Small intestine (tissue), 7 donors: Measurements from ENCODE around the gene ABCA1. TPM values are rescaled to one million over a fixed set of nuclear protein-coding genes. Genes with fewer than 3 reads are reported as not detected.

Experiments
- DNase-seq, 2 donors: peaks; one replicate each; pipeline versions ENCODE4 v3.0.0 to v3.0.0-alpha.2; 2013
- FAIRE-seq: peaks from 2 replicates; lab custom pipeline; 2012; peaks lifted over from hg19 to GRCh38; lab: Jason Lieb, UNC
- H3K27ac ChIP-seq, 3 donors: one replicate each; pipeline ENCODE4 v1.5.1; 2013; ENCODE audit warnings: low read length in 2 of 3, mild to moderate bottlenecking in 2 of 3, control low read depth in 1 of 3, inconsistent platforms in 1 of 3, low read depth in 1 of 3, moderate library complexity in 1 of 3
- H3K27me3 ChIP-seq, 3 donors: one replicate each; pipeline ENCODE4 v1.6.1; 2013; ENCODE audit warnings: low read length in 3 of 3, inconsistent platforms in 1 of 3; ENCODE audit not compliant: control insufficient read depth in 3 of 3, insufficient read depth in 3 of 3
- H3K36me3 ChIP-seq, 3 donors: one replicate each; pipeline ENCODE4 v1.6.1; 2013; ENCODE audit warnings: low read length in 3 of 3, inconsistent platforms in 1 of 3, low read depth in 1 of 3, mild to moderate bottlenecking in 1 of 3, moderate library complexity in 1 of 3; ENCODE audit not compliant: control insufficient read depth in 3 of 3, insufficient read depth in 2 of 3
- H3K4me1 ChIP-seq, 3 donors: one replicate each; pipeline ENCODE4 v1.6.1; 2013; ENCODE audit warnings: low read length in 2 of 3, inconsistent platforms in 1 of 3, low read depth in 1 of 3, mild to moderate bottlenecking in 1 of 3, moderate library complexity in 1 of 3; ENCODE audit not compliant: control insufficient read depth in 3 of 3, insufficient read depth in 2 of 3
- H3K4me3 ChIP-seq, 3 donors: one replicate each; pipeline ENCODE4 v1.5.1; 2013; ENCODE audit warnings: low read length in 3 of 3, control low read depth in 1 of 3, inconsistent platforms in 1 of 3, low read depth in 1 of 3, mild to moderate bottlenecking in 1 of 3, moderate library complexity in 1 of 3
- H3K9me3 ChIP-seq, 2 donors: one replicate each; pipeline ENCODE4 v1.6.1; 2013; ENCODE audit warnings: low read depth in 1 of 2, low read length in 1 of 2; ENCODE audit not compliant: control insufficient read depth in 2 of 2, insufficient read depth in 1 of 2
- WGBS, 3 donors: extraction: QIAGEN DNeasy Blood & Tissue Kit; methylation state at CpG; one replicate each; pipeline ENCODE4 v1.1.7; 2013; 5-methylcytosine and 5-hydroxymethylcytosine counted together
- polyA plus RNA-seq, 4 donors: library from polyadenylated mRNA; stranded (reverse) in 3 of 4; unstranded in 1 of 4; fragments of 200-250 nt in 3 of 4; fragments of 120-200 nt in 1 of 4; gene quantifications; one replicate each; pipeline versions ENCODE4 v1.2.1 to v1.2.3, GENCODE V29; 2013
- donor health status: healthy with polysubstance abuse.
- donor health status: control.
- donor health status: control.
- donor health status: Bipolar disorder and iron deficiency.
- donor health status: healthy.

ABCA1 gene
- polyA plus RNA-seq, 4 donors: 1.6 to 7.1 (median 3.1) TPM

- FAIRE-seq: no peak
- no peak overlapping the region for H3K4me3 ChIP-seq
Measured at GRCh38 chr9:104798209-104798995, 129.6 kb downstream of the ABCA1 start.

GRCh38 chr9:104795857-104796256 lies 132.1 kb downstream of the ABCA1 start:
- no peak for DNase-seq
- Histone ChIP-seq H3K27ac (no peak overlapping the region), H3K27me3 (no peaks in the 10 kb centered on the region), H3K9me3 (no peaks in the 10 kb centered on the region), H3K36me3 (peaks cover 0 to 35% (median 13%) of the 10 kb centered on the region in 3 donors), H3K4me1 (no peaks in the 10 kb centered on the region), H3K4me3 (no peak overlapping the region)
- no peak for FAIRE-seq
- WGBS, 3 donors: 88 to 98% (median 97%) methylated on average over 3 of the region's 3 CpGs

More at GRCh38 chr9:104798209-104798995, 129.6 kb downstream of the ABCA1 start:
- Histone ChIP-seq H3K27me3 (no peaks in the 10 kb centered on the region), H3K36me3 (peaks cover 0 to 37% (median 12%) of the 10 kb centered on the region in 3 donors), H3K27ac (no peak overlapping the region), H3K4me1 (no peaks in the 10 kb centered on the region), H3K9me3 (no peaks in the 10 kb centered on the region)
- no peak for DNase-seq
- WGBS, 3 donors: 85 to 95% (median 88%) methylated on average over 5 of the region's 5 CpGs

DNA sequence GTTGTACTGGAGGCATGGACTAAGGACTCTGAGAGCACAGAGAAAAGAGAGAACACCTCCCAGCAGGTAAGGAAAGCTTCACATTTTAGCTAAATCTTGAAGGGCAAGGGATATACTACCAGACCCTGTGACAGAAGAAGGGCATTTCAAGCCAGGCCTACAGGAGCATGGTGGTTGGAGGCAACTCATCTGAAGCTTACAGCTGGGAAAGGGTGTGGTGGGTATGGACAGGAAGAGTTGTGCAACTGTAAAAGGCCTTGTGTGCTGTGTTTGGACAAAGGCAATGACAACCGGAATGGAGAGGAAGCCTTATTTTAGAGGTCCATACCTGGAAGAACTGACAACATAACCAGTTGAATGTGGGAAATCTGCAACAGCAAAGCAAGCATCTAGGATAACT lies 132.9 kb downstream of the ABCA1 start:
- Histone ChIP-seq H3K4me3 (no peak overlapping the region), H3K27me3 (no peaks in the 10 kb centered on the region), H3K27ac (no peak overlapping the region), H3K36me3 (peaks cover 0 to 33% (median 13%) of the 10 kb centered on the region in 3 donors), H3K4me1 (no peaks in the 10 kb centered on the region), H3K9me3 (no peaks in the 10 kb centered on the region)
- DNase-seq: no peak
- WGBS, 3 donors: 68 to 87% (median 73%) methylated on average over 1 of the region's 1 CpG
- no peak for FAIRE-seq

GRCh38 chr9:104794070-104794469 lies 133.9 kb downstream of the ABCA1 start:
- no peak for DNase-seq
- H3K36me3 ChIP-seq: peaks cover 2 to 30% (median 16%) of the 10 kb centered on the region in 3 donors

GRCh38 chr9:104788251-104788650 lies 139.7 kb downstream of the ABCA1 start:
- no peak overlapping the region for H3K4me3 ChIP-seq
- no peak for DNase-seq
- no peak for FAIRE-seq
- H3K27me3 ChIP-seq: no peaks in the 10 kb centered on the region
- H3K27ac ChIP-seq: no peak overlapping the region
- 49 to 88% (median 59%) methylated on average over 3 of the region's 3 CpGs for WGBS, 3 donors
- H3K36me3 ChIP-seq: peaks cover 9 to 43% (median 19%) of the 10 kb centered on the region in 3 donors
- no peaks in the 10 kb centered on the region for H3K9me3 ChIP-seq
- H3K4me1 ChIP-seq: no peaks in the 10 kb centered on the region

More at GRCh38 chr9:104794070-104794469, 133.9 kb downstream of the ABCA1 start:
- Histone ChIP-seq H3K4me1 (no peaks in the 10 kb centered on the region), H3K9me3 (no peaks in the 10 kb centered on the region), H3K27me3 (no peaks in the 10 kb centered on the region), H3K4me3 (no peak overlapping the region), H3K27ac (no peak overlapping the region)
- no peak for FAIRE-seq
- 98% methylated on average over 2 of the region's 2 CpGs for WGBS, 3 donors

DNA sequence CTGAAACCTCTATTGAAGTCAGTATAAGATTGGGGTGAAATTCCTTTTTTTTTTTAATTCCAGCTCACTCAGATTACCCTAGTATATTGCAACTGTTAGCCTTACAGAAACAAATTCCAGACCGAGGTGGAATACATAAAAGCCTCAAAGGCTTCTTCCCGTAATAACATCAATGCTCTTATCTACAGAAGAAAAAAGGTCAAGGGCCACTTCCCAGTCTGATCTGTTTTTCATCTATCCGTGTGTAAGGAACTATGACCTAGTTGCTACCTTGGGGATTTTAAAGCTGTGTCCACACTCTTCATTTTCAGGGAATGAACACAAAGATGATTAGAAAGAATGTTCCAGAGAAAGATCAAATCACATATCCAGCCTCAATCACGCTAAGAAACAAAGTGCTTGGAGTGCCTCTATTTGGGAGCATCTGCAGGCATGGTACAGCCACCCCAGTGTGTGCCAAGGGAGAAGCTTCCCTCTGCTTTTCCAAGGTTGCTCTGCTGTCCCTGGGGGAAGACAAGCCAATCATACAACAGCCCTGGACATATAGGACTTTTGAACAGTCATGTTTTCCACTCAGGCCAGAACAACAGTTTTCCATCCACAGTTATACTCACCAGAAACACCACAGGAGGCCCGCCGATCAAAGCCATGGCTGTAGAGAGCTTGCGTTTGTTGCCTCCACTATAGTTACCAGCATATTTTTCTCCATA lies 140.5 kb downstream of the ABCA1 start:
- Histone ChIP-seq H3K4me3 (no peak overlapping the region), H3K27ac (no peak overlapping the region), H3K4me1 (no peaks in the 10 kb centered on the region), H3K9me3 (no peaks in the 10 kb centered on the region), H3K27me3 (no peaks in the 10 kb centered on the region), H3K36me3 (peaks cover 10 to 40% (median 14%) of the 10 kb centered on the region in 3 donors)
- 57 to 69% (median 61%) methylated on average over 7 of the region's 7 CpGs for WGBS, 3 donors
- DNase-seq (no peak), FAIRE-seq (no peak)

GRCh38 chr9:104786293-104786692 lies 141.7 kb downstream of the ABCA1 start:
- WGBS, 3 donors: 91 to 100% (median 94%) methylated on average over 1 of the region's 1 CpG
- H3K27me3 ChIP-seq: no peaks in the 10 kb centered on the region
- H3K4me3 ChIP-seq: no peak overlapping the region
- H3K9me3 ChIP-seq: no peaks in the 10 kb centered on the region
- FAIRE-seq (no peak), DNase-seq (no peak)
- H3K27ac ChIP-seq: no peak overlapping the region
- no peaks in the 10 kb centered on the region for H3K4me1 ChIP-seq
- peaks cover 10 to 33% (median 14%) of the 10 kb centered on the region in 3 donors for H3K36me3 ChIP-seq

- H3K4me1 ChIP-seq: no peaks in the 10 kb centered on the region
- no peak overlapping the region for H3K27ac ChIP-seq
- FAIRE-seq: no peak
- DNase-seq: no peak
- peaks cover 8 to 33% (median 12%) of the 10 kb centered on the region in 3 donors for H3K36me3 ChIP-seq
- 46 to 72% (median 61%) methylated on average over 2 of the region's 2 CpGs for WGBS, 3 donors
- no peak overlapping the region for H3K4me3 ChIP-seq
- no peaks in the 10 kb centered on the region for H3K27me3 ChIP-seq
- H3K9me3 ChIP-seq: no peaks in the 10 kb centered on the region
Measured at GRCh38 chr9:104784098-104784497, 143.9 kb downstream of the ABCA1 start.
